HG03521 (cell line): Measurements from ENCODE around the gene CABCOCO1.

ENCODE experiments used
- ATAC-seq: cut with Tn5 transposase; IDR thresholded peaks from one replicate; pipeline ENCODE4 v1.9.1; 2021; ENCODE audit warnings: mild to moderate bottlenecking, moderate library complexity; ENCODE audit not compliant: unreplicated experiment

The CABCOCO1 gene

GRCh38 chr10:61752111-61753011, 89.6 kb downstream of the CABCOCO1 start:
- ATAC-seq: peak; percentile 41

DNA sequence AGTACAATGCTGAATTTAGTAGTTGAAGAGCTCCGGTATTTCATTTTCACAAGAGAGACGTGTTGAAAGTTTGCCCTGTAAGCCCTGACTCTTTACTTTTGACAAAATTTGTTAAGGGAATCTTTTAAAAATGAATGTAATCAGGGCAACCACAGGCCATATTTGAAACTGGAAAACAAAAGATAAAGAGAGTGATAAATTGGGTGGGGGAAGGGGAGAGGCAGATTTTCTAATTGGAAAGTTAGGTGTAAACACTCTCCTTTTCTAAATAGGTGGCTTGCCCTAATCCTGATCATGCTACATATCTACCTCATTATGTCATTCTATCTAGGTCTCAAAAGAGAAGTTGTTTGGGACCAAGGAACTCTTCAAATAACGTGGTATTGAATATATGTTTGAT, 90.7 kb downstream of the CABCOCO1 start:
- ATAC-seq: no peak

DNA sequence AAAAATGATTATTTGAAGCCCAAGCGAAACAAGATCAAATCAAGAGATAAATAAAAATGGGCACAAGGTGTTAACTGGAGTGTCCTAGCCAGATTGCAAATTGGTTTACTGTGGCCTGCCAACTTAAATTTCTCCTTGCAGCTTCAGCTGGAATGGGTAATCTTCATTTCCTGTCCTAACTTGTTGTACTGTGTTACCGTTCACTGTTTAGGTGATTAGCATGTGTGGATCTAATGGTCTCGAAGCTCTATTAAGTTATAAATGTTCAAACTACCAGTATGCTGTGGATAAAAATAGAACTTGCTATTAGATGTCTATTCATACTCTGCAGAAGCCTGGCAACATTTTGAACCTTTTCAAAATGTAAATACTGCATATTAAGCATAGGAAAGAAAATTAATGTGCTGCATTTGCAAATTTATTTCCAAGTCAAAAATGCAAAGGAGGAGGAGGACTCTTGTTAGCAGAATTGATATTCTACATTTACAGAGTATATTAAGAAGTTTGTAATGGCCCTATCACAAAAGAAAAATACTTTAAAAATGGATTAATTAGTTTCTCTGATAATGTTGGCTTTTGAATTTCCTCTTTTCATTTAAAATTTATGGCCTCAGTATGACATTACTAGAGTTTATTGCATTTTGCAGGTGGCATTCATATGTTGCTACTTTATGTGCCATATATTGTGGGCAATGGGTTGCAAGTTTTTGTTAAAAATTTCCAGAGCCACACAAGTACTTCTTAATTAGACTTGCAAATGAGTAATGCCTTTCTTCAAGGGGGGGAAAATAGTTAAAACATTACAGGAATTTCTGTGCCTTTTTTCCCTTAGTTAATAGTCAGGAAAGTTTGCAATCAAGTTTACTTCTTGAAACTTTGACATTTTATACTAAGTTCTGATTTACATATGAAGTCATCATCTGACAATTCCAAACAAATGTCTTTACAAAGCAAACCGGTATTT, 92.1 kb downstream of the CABCOCO1 start:
- no peak for ATAC-seq

DNA sequence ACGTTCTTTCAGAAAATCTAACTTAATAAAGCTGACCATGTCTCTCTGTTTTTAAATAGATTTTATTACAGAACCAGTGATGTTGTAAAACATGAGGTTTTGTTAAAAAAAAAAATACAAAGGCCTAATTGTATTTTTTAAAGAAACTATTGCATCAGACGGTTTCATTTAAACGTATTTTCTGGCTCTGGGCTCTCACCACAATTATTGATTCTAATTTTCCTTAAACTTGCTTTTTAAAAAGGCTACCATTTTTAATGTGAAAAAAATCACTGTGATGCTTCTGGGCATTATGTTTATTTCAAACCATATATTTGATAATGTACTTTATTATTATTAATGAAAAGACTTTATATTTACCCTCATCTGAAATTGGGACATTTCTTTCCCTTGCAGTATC, 94.3 kb downstream of the CABCOCO1 start:
- no peak for ATAC-seq

DNA sequence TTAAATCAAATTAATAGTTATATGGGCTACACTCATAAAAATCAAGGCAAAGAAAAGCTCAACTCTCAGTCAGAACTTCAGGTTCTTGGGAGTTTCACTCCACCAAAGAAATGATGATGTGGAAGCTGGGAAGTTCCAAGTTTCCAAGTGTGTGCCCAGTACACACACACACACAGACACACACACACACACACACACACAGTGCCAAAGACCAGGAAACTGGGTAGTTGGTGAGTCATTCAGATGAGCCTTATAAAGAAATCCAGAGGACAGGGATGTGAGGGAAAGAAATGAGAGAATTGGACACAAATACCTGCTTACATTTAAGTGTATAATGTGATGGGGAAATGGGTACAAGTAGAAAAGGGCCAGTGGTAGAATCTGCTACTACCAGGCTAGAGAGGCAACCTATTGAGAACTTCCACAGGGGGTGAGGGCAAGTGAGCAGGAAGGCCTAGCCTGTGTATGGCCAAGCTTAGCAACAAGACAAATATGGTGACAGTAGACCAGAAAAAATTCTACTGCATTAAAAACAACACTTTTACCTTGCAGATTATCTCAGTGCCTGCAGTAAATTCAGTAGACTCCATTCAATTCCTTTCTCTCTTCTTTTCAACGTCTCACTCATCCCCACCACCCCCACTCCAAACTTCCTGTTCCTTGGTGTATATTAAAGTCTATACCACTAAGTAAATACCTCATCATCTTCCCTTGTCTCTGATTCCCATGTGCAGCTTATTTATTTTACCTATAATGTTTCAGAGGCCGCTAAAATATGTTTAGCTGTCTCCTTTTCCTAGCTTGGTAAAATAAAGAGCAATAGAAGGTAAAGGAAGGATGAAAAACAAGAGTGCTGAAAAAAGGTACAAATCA, 95.0 kb downstream of the CABCOCO1 start:
- no peak for ATAC-seq

GRCh38 chr10:61758433-61758832, 95.7 kb downstream of the CABCOCO1 start:
- no peak for ATAC-seq

- no peak for ATAC-seq
Measured at GRCh38 chr10:61759751-61760150, 97.0 kb downstream of the CABCOCO1 start.

DNA sequence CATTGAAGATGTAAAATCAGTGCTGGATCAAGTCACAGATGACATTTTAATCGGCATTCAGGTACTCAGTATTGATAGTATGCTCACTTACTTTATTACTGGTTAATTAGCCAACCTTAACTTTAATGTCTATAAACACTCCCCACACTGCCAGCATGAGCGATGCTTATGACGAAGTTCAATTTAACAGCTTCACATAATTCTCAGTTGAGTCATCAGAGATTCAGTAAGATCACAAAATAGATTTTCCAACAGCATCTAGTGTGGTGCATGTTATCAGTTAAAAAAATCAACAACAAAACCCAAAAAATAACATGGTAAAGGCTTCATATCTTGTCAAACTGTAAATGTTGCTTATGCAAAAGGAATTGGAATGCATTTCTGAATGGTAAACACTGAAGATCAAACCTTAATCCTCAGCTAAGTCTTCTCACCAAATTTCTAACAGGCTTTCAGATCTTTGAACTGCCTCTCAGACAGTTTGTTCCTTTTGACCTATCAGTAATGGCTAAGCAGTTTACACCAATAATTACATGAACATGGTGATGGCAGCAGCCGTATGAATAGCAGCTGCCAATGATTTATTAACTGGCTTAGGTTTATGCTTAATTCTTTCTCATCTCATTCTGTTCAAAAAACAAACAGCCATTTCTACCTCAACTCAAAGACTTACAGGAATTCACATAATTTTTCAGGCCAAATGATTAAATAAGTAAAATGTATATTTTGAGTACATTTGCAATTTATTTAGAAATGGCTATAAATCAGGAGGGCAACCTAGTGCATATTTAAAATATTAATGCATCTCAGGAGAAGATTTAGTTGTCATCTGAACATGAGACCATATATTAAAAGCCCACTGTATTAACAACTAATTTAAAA, 98.5 kb downstream of the CABCOCO1 start:
- no peak for ATAC-seq

DNA sequence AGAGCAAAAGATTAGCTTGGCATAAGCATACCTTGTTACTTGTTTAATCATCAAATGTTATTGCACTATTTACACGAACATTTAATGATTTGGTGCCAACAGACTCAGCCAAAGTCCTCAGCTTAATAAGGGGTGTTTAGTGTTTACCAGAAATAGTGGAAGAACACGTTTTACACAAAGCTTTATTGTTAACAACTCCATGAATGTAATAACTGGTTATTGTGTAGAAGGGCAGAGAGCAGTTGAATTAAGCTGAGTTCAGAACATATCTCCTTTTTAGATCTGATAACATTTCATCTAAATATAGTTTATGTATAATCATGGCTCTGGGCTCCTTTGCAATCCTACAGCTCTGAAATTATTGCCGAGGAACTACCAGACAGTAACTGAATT, 99.1 kb downstream of the CABCOCO1 start:
- ATAC-seq: no peak

DNA sequence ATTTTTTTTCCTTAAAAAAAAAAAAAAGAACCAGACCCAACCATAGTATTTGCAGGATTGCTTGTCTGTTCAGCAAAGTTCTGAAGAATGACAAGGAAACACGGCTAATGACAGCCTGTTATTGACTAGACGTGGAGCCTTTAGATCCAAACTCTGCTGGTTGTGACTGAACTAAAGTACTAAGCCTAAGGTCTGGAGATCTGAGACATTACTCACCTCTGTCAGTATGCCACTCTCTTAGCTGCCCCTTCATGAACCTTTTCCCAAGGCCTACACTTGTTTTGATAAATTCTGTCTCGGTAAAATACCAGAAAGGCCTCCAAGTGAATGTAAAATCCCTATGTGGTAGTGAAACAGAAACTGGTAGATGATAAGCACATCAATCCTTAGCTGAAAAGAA, 101.0 kb downstream of the CABCOCO1 start:
- no peak for ATAC-seq

DNA sequence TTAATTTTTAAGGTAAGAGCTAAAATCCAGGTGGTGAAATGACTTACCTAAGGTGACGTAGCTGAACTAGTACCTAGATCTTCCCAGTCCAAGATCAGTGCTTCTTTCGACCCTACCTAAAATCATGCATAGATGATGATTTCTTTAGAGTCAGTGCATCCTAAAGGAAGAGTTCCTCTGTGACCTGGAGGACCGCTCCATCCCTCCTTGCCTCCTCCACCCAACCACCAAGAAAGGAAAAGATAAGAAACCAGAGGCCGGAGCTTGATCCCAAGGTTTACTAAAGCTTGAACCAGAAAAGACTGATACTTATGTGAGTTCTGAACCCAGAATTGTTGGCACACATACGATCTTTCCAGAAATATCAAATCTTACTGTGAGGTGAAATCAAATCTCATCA, 101.8 kb downstream of the CABCOCO1 start:
- no peak for ATAC-seq

- no peak for ATAC-seq
Measured at GRCh38 chr10:61765176-61766087, 102.7 kb downstream of the CABCOCO1 start.

- no peak for ATAC-seq
Measured at GRCh38 chr10:61766927-61767326, 104.2 kb downstream of the CABCOCO1 start.

DNA sequence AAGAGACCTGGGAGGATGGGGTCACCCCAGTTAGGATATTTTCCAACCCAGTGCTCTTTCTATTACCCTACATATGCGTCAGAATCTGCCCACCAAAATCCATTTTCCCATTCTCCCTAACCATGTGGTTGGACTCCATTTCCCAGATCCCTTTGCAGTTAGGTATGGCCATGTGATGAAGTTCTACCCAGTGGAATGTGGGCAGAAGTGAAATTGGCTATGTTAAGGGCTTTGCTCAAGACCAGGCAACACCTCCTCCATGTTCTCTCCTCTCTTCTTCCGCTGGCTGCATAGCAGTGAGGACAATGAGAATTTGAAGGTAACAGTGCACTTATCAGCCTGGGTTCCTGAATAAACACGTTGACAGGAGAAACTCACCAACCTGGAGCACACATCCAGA, 111.3 kb downstream of the CABCOCO1 start:
- no peak for ATAC-seq

- no peak for ATAC-seq
Measured at GRCh38 chr10:61775111-61775510, 112.4 kb downstream of the CABCOCO1 start.

DNA sequence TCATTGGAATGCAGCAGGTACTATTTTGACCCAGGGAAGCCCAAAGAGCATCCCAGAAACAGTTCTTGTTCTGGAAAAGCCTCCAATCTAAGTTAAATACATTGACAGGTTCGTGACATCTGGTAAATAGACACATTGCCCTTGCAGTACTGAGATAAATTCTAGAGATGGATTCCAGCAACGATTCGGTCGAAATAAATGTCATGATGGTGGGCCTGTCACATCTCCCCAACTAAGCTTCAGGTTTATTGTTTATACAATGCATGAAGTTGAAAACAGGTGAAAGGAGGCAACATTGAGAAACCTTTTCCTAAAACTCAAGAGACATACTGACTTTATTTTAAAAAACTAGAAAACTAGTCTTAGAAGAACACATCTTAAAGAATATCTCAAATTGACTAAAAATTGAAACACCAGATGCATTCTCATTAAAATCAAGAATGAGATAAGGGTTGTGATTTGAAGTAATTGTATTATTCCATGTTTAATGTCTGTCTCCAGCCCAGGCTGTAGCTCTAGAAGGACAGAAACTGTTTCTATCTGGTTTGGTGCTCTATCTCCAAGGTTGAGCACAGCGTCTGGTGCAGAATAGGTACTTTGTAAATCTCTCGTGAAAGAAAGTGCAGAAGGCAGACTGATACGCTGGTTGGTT, 114.0 kb downstream of the CABCOCO1 start:
- no peak for ATAC-seq

- ATAC-seq: no peak
Measured at GRCh38 chr10:61778137-61778536, 115.4 kb downstream of the CABCOCO1 start.

DNA sequence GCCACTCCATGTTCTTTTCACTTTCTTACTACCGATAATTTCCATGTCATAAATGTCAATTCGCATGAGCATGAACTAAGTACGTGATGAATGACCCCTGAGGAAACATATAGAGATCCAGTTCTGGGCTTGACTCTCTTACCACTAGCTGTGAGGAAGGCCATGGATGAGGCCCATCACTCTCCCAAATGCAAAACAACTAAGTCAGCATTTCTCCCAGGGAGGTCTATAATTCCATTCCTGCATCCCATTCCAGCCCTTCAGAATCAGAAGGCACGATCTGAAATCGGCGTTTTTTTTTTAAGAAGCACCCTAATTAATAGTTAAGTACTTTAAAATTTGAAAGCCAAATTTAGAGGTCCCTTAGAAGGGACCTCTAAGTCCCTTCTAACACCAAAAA, 116.5 kb downstream of the CABCOCO1 start:
- no peak for ATAC-seq
